K562 (cell line): ENCODE measurements around the gene RNF215. TPM values are rescaled to one million over a fixed set of nuclear protein-coding genes. Genes with fewer than 3 reads are reported as not detected.

Source experiments
- ATAC-seq: fragments of 200-7000 bp; cut with Tn5 transposase; 3 replicates; pipeline ENCODE4 v1.9.1; 2020; ENCODE audit warnings: moderate library complexity
- BruUV-seq: library from RNA; stranded (reverse); fragments of 400-500 nt; replicated peaks from 2 replicates; lab custom pipeline; 2021; lab: Mats Ljungman, UMichigan
- CTCF ChIA-PET: fragments of 300-600 bp; formaldehyde crosslinking; extraction: SDS; loops from one replicate; lab custom pipeline; 2021; ENCODE audit warnings: low intra/inter-chr PET ratio; lab: Yijun Ruan, JAX
- POLR2A ChIA-PET: fragments of 300-600, 350-650 bp; sonication (Branson Sonifier 250); formaldehyde crosslinking; extraction: SDS; loops from one replicate; lab custom pipeline; 2021; ENCODE audit warnings: antibody characterized with exemption, inconsistent platforms; lab: Yijun Ruan, JAX
- DNase-seq, 4 experiments: peaks; one replicate each; pipeline versions ENCODE4 v3.0.0 to v3.0.0-alpha.2; 2011 to 2018; ENCODE audit warnings: low spot score in 3 of 4, mixed read lengths in 3 of 4; ENCODE audit errors: extremely low read depth in 1 of 4
- FAIRE-seq: peaks from 2 replicates; lab custom pipeline; 2011; peaks lifted over from hg19 to GRCh38; lab: Jason Lieb, UNC
- H2AFZ ChIP-seq: 2 replicates; pipeline ENCODE4 v1.6.0; 2011; ENCODE audit warnings: low read depth, low read length, control low read depth, inconsistent platforms
- H3K27ac ChIP-seq: fragments of 200-600 bp; 3 replicates; pipeline ENCODE4 v1.8.0; 2011; ENCODE audit warnings: low read depth, mild to moderate bottlenecking, control low read depth, inconsistent platforms, low read length, moderate library complexity, mixed read lengths; ENCODE audit errors: extremely low read depth
- H3K27me3 ChIP-seq, 2 experiments: fragments of 300-600 bp in 1 of 2; 2 replicates in 1 of 2; 3 replicates in 1 of 2; pipeline versions ENCODE4 v1.6.0 to v1.8.0; 2011; ENCODE audit warnings: inconsistent platforms in 2 of 2, low read length in 2 of 2, mild to moderate bottlenecking in 1 of 2, mixed read lengths in 1 of 2, moderate library complexity in 1 of 2; ENCODE audit not compliant: control insufficient read depth in 2 of 2, insufficient read depth in 2 of 2
- H3K36me3 ChIP-seq: fragments of 300-600 bp; 3 replicates; pipeline ENCODE4 v1.8.0; 2011; ENCODE audit warnings: mild to moderate bottlenecking, low read length, inconsistent platforms; ENCODE audit not compliant: control insufficient read depth, insufficient read depth
- H3K4me1 ChIP-seq, 2 experiments: fragments of 200-600 bp in 1 of 2; replicated peaks in 1 of 2; 2 replicates in 1 of 2; 3 replicates in 1 of 2; pipeline versions ENCODE4 v1.5.1 to v1.8.0; 2011; ENCODE audit warnings: inconsistent platforms in 2 of 2, low read length in 2 of 2, mild to moderate bottlenecking in 1 of 2, mixed read lengths in 1 of 2, moderate library complexity in 1 of 2; ENCODE audit not compliant: control insufficient read depth in 2 of 2, insufficient read depth in 2 of 2
- H3K4me2 ChIP-seq: 2 replicates; pipeline ENCODE4 v1.6.1; 2011; ENCODE audit warnings: low read length, control low read depth, inconsistent platforms, mixed read lengths; ENCODE audit not compliant: insufficient read depth
- H3K4me3 ChIP-seq: fragments of 200-600 bp; sonication (generic), shearing (Covaris generic); 2 replicates; pipeline ENCODE4 v1.5.1; 2016; ENCODE audit warnings: control low read depth, inconsistent platforms
- H3K79me2 ChIP-seq: fragments of 200-600 bp; 3 replicates; pipeline ENCODE4 v1.8.0; 2011; ENCODE audit warnings: low read length, inconsistent platforms; ENCODE audit not compliant: control insufficient read depth, insufficient read depth
- H3K9ac ChIP-seq, 2 experiments: 2 replicates each; pipeline versions ENCODE4 v1.6.0 to v1.6.1; 2011; ENCODE audit warnings: low read depth in 2 of 2, low read length in 2 of 2, control low read depth in 1 of 2, inconsistent platforms in 1 of 2, mild to moderate bottlenecking in 1 of 2, mixed read lengths in 1 of 2; ENCODE audit not compliant: insufficient read depth in 1 of 2
- H3K9me1 ChIP-seq: one replicate; pipeline ENCODE4 v1.6.0; 2011; ENCODE audit warnings: inconsistent platforms, mild to moderate bottlenecking, low read length, moderate library complexity; ENCODE audit not compliant: control insufficient read depth, insufficient read depth
- H3K9me3 ChIP-seq: replicated peaks from 2 replicates; pipeline ENCODE4 v1.5.1; 2011; ENCODE audit warnings: low read depth, low read length, inconsistent platforms; ENCODE audit not compliant: control insufficient read depth, insufficient read depth
- H4K20me1 ChIP-seq: replicated peaks from 2 replicates; pipeline ENCODE4 v1.6.1; 2011; ENCODE audit warnings: low read length, inconsistent platforms, mixed read lengths; ENCODE audit not compliant: control insufficient read depth, insufficient read depth
- ATF7 ChIP-seq: fragments of 450-650 bp; IDR thresholded peaks from 2 replicates; pipeline ENCODE4 v1.7.1; 2014; ENCODE audit warnings: mild to moderate bottlenecking, moderate library complexity
- CBFA2T2 ChIP-seq: fragments of 450-650 bp; conservative IDR thresholded peaks from 2 replicates; pipeline ENCODE4 v1.6.1; 2017; ENCODE audit warnings: mild to moderate bottlenecking
- CBFA2T3 ChIP-seq: fragments of 450-650 bp; IDR thresholded peaks from 2 replicates; pipeline ENCODE4 v1.6.1; 2017
- CEBPG ChIP-seq, 3 experiments: fragments of 200-800 bp in 1 of 3; sonication (Bioruptor generic) in 1 of 3; sonication (generic) in 1 of 3; formaldehyde crosslinking in 1 of 3; IDR thresholded peaks in 2 of 3; conservative IDR thresholded peaks in 1 of 3; 2 replicates each; pipeline versions ENCODE4 v1.6.1 to v1.8.0; 2016 to 2022; ENCODE audit warnings: missing compliant biosample characterization in 2 of 3, missing genetic modification characterization in 2 of 3, mild to moderate bottlenecking in 1 of 3, missing genetic modification reagents in 1 of 3
- FOXA1 ChIP-seq: fragments of 450-650 bp; IDR thresholded peaks from 2 replicates; pipeline ENCODE4 v1.6.1; 2016; ENCODE audit warnings: mild to moderate bottlenecking, borderline replicate concordance
- MAFG ChIP-seq: fragments of 450-650 bp; conservative IDR thresholded peaks from 2 replicates; pipeline ENCODE4 v1.6.1; 2016; ENCODE audit warnings: missing genetic modification characterization, missing compliant biosample characterization
- MECOM ChIP-seq: fragments of 250-450 bp; sonication (Bioruptor Pico); IDR thresholded peaks from 2 replicates; pipeline ENCODE4 v1.8.0; 2022; ENCODE audit warnings: inconsistent platforms
- NCOR1 ChIP-seq: fragments of 450-650 bp; IDR thresholded peaks from 2 replicates; pipeline ENCODE4 v1.6.1; 2016; ENCODE audit warnings: mild to moderate bottlenecking, moderate library complexity
- PHF20 ChIP-seq: fragments of 450-650 bp; IDR thresholded peaks from 2 replicates; pipeline ENCODE4 v1.6.1; 2018; ENCODE audit not compliant: partially characterized antibody
- POLR2AphosphoS5 ChIP-seq: IDR thresholded peaks from 2 replicates; pipeline ENCODE4 v1.6.1; 2011; ENCODE audit warnings: mild to moderate bottlenecking, low read depth, low read length, moderate library complexity; ENCODE audit not compliant: control insufficient read depth, insufficient read depth
- RREB1 ChIP-seq: fragments of 250-450 bp; sonication (Bioruptor Pico); IDR thresholded peaks from 2 replicates; pipeline ENCODE4 v1.4.0; 2020
- TCF3 ChIP-seq: sonication (generic); formaldehyde crosslinking; IDR thresholded peaks from 2 replicates; pipeline ENCODE4 v1.4.0; 2020; ENCODE audit warnings: mild to moderate bottlenecking, missing genetic modification reagents
- WHSC1 ChIP-seq: IDR thresholded peaks from one replicate; pipeline ENCODE4 v1.6.1; 2012; ENCODE audit warnings: low read length, control low read depth, inconsistent platforms
- XRCC3 ChIP-seq: fragments of 450-650 bp; IDR thresholded peaks from 2 replicates; pipeline ENCODE4 v1.6.1; 2017; ENCODE audit warnings: mild to moderate bottlenecking, moderate library complexity
- ZKSCAN8 ChIP-seq: fragments of 200-800 bp; sonication (Bioruptor generic); IDR thresholded peaks from 2 replicates; pipeline ENCODE4 v1.6.1; 2016; ENCODE audit warnings: missing genetic modification characterization, missing compliant biosample characterization
- WGBS: fragments of 100-300 bp; shearing (Covaris generic); methylation state at CpG from one replicate; pipeline ENCODE4 v1.1.6; 2016; ENCODE audit warnings: low coverage, mixed read lengths; ENCODE audit not compliant: insufficient coverage; ENCODE audit errors: missing lambda C conversion rate; 5-methylcytosine and 5-hydroxymethylcytosine counted together
- in situ Hi-C: fragments of 300-500 bp; cut with MboI; formaldehyde crosslinking; loops from 4 replicates; pipeline ENCODE4 v1.15.0; 2018; ENCODE audit warnings: inconsistent platforms, mixed read lengths
- intact Hi-C: fragments of 100-400 bp; cut with micrococcal nuclease; formaldehyde crosslinking; loops from 2 replicates; pipeline ENCODE4 v1.14.2; 2022
- polyA plus RNA-seq, 8 experiments: library from polyadenylated mRNA; depleted of rRNA in 4 of 8; stranded (reverse) in 5 of 8; unstranded in 3 of 8; fragments of >200 nt; fragmentation: Nextera tagmentation in 2 of 8; fragmentation: Illumina TruSeq in 1 of 8; extraction: Ambion mirVana in 2 of 8; extraction: Trizol in 1 of 8; gene quantifications; 2 replicates each; pipeline versions ENCODE4 v1.2.1 to v1.2.3, GENCODE V29; 2011 to 2014; ENCODE audit warnings: inconsistent platforms in 1 of 8, missing spikeins in 1 of 8
- total RNA-seq, 7 experiments: library from RNA; depleted of rRNA in 6 of 7; stranded (reverse); fragments of >200 nt in 6 of 7; fragmentation: Illumina TruSeq in 2 of 7; extraction: Trizol in 2 of 7; gene quantifications; 2 replicates each; pipeline versions ENCODE4 v1.2.1 to v1.2.3, GENCODE V29; 2011 to 2021; ENCODE audit warnings: low replicate concordance in 1 of 7

The RNF215 gene
- total and polyA plus RNA-seq, 9 of the 15 experiments (the other 6 are each of a cell fraction or from before 2014, with no cell fraction given) = 0.08 to 9.8 (median 2.7) TPM

DNA sequence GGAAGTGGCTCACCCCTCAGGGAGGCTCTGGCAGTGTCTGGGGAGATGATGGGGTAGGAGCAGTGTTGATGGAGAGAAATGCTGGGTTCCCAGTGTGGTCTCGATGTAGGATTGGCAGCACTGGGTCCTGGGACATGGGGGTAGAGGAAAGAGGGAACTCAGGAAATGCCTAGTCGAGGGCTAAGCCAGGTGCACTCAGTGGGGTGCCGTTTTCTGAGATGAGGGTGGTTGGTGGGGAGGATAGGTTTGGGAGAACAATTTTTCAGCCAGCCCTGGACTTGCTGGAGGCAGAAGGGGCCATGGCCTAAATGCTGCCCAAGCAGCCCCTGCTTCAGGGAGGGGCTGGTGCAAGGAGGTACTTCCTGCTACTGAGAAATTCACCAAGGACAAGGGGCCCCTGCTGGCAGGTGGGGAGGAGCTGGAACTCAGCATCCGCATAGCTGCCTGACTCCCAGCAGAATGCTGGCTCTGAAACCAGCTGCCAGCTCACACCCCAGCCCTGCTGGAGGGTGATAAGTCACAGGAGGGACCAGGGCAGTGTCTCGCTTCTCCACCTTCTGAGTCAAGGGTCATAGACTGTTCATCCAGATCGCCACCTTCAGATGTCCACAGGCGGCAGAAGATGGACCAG lies 24.4 kb downstream of the RNF215 start:
- in situ Hi-C loops = no loop called here
- ChIA-PET POLR2A (interaction anchor here (1.0 kb wide), 1 partner anchor 59 kb away, joined by 3 read pairs; no protein-coding TSS in a partner anchor), CTCF (no interaction called here)
- peak; percentile 69 for ATAC-seq
- 7% methylated on average over 5 of the region's 7 CpGs for whole genome bisulfite sequencing
- Histone ChIP-seq H2AFZ (no peak overlapping the region), H3K27ac (no peak overlapping the region), H3K9ac (no peak overlapping the region; a peak in 1 of 4 replicates), H3K4me1 (peaks cover 0 to 4% of the 10 kb centered on the region in 2 experiments; a peak in 3 of 5 replicates), H3K9me3 (no peaks in the 10 kb centered on the region), H3K4me2 (no peak overlapping the region), H3K4me3 (no peak overlapping the region), H3K27me3 (no peaks in the 10 kb centered on the region), H3K79me2 (no peaks in the 10 kb centered on the region), H3K36me3 (no peaks in the 10 kb centered on the region), H4K20me1 (no peaks in the 10 kb centered on the region), H3K9me1 (no peaks in the 10 kb centered on the region)
- peak; percentile 31 to 60 (median 42) for DNase-seq
- intact Hi-C loops = no loop called here
- BruUV-seq = no TSS peak
- no peak for FAIRE-seq
- no peak for TF ChIP-seq XRCC3
- no peak for TF ChIP-seq MECOM
- no peak for TF ChIP-seq CEBPG (CRISPR knock-in tag; IDR thresholded peaks at IDR 0.05)
- no peak for TF ChIP-seq CEBPG (tag; conservative IDR thresholded peaks at IDR 0.05 in 1 of 2, IDR thresholded peaks at IDR 0.05 in 1 of 2)
- no peak for TF ChIP-seq ATF7
- TF ChIP-seq POLR2AphosphoS5 = peak; percentile 30; the same call in 1 of the 2 replicates
- no peak for TF ChIP-seq RREB1
- 0 out of 2 replicates have a peak, but pooled peaks have one; percentile 10 for TF ChIP-seq NCOR1
- TF ChIP-seq WHSC1 = no peak
- no peak for TF ChIP-seq PHF20
- TF ChIP-seq TCF3 = peak; percentile 23; the same call in 1 of the 2 replicates
- no peak for TF ChIP-seq MAFG (tag)
- no peak for TF ChIP-seq ZKSCAN8 (CRISPR knock-in tag)
- no peak for TF ChIP-seq FOXA1
- TF ChIP-seq CBFA2T3 = peak; percentile 68
- TF ChIP-seq CBFA2T2 = peak; percentile 43
